Osteoblast (primary cell): ENCODE measurements around the gene NSD2. TPM values are rescaled to one million over a fixed set of nuclear protein-coding genes. Genes with fewer than 3 reads are reported as not detected.

Source experiments
- DNase-seq: peaks from one replicate; pipeline ENCODE4 v3.0.0; 2011; ENCODE audit warnings: low spot score, mixed read lengths; ENCODE audit not compliant: insufficient read length; ENCODE audit errors: missing footprints
- H2AFZ ChIP-seq: 2 replicates; pipeline ENCODE4 v1.6.0; 2011; ENCODE audit warnings: mild to moderate bottlenecking, low read length
- H3K27ac ChIP-seq: 2 replicates; pipeline ENCODE4 v1.5.1; 2011; ENCODE audit warnings: mild to moderate bottlenecking, low read depth, low read length, moderate library complexity
- H3K27me3 ChIP-seq: 2 replicates; pipeline ENCODE4 v1.6.0; 2012; ENCODE audit warnings: mild to moderate bottlenecking, control low read depth, inconsistent platforms, low read length, moderate library complexity; ENCODE audit not compliant: insufficient read depth
- H3K36me3 ChIP-seq: 2 replicates; pipeline ENCODE4 v1.5.1; 2011; ENCODE audit warnings: mild to moderate bottlenecking, low read length, control low read depth, moderate library complexity; ENCODE audit not compliant: insufficient read depth
- H3K4me1 ChIP-seq: 2 replicates; pipeline ENCODE4 v1.5.1; 2011; ENCODE audit warnings: mild to moderate bottlenecking, low read length, control low read depth, moderate library complexity; ENCODE audit not compliant: insufficient read depth
- H3K4me2 ChIP-seq: 2 replicates; pipeline ENCODE4 v1.6.0; 2011; ENCODE audit warnings: mild to moderate bottlenecking, low read length; ENCODE audit not compliant: insufficient read depth
- H3K4me3 ChIP-seq: fragments of 200-600 bp; sonication (generic); 3 replicates; pipeline ENCODE4 v1.5.1; 2012; ENCODE audit warnings: mild to moderate bottlenecking, low read length, inconsistent platforms; ENCODE audit not compliant: insufficient read depth
- H3K79me2 ChIP-seq: 2 replicates; pipeline ENCODE4 v1.6.0; 2012; ENCODE audit warnings: mild to moderate bottlenecking, low read length, control low read depth, inconsistent platforms; ENCODE audit not compliant: insufficient read depth
- H3K9me3 ChIP-seq: 2 replicates; pipeline ENCODE4 v1.5.1; 2011; ENCODE audit warnings: low read depth, low read length, control low read depth
- H4K20me1 ChIP-seq: 2 replicates; pipeline ENCODE4 v1.6.0; 2012; ENCODE audit warnings: mild to moderate bottlenecking, low read length, control low read depth; ENCODE audit not compliant: insufficient read depth
- total RNA-seq: library from RNA; depleted of rRNA; stranded (reverse); fragments of >200 nt; gene quantifications from 2 replicates; pipeline ENCODE4 v1.2.3, GENCODE V29; 2012
- TF ChIP-seq, protein P1 (sequence below): IDR thresholded peaks from 2 replicates; pipeline ENCODE4 v1.5.1; 2011; ENCODE audit warnings: mild to moderate bottlenecking, low read depth, low read length, moderate library complexity; ENCODE audit errors: extremely low read depth

NSD2 gene
- total RNA-seq, 1 donor: 58.6 TPM

DNA sequence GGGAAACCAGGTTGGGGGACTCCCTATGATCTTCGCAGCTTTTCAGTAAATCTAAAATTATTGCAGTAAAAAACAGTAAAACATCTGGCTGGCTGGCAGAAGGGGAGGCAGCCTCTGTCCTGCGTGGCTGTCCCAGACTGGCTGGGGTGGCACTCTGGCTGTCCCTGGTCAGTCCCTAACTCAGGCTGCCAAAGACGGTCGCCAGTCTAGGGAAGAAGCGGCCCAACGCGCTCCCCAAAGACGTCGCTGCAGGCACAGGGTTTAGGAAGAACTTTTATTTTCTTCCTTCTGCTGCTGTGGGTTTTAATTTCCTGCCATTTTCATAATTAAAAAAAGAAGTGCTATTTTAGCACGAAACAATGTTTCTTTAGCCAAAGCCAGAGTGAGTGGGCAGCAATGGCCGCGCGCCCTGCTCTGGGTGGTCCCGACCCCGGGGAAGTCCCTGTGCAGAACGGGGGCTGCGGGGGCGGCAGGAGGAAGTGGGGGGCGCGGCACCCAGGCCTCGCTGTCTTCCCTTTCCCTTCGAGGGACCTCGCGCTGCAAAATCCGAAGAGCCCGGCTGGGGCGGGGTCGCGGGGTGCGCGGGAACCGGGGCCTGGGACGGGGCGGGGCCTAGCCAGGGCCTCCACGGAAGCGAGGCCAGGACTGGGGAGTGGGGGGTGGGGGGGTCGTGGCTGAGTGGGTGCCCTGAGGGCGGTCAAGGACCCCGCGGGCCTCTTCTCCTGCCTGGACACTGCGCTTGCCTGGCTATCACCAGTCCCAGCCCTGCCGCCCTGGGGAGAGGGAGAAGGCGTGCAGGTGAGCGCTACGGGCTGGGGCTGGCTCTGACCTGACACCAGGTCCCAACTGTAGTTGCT, 8.9 kb upstream of the NSD2 start:
- H2AFZ ChIP-seq: peak overlapping the region; percentile 59
- H3K27ac ChIP-seq: no peak overlapping the region
- DNase-seq: peak; percentile 63
- peak overlapping the region; percentile 77 for H3K4me2 ChIP-seq
- peaks cover 5% of the 10 kb centered on the region for H3K27me3 ChIP-seq
- H3K9me3 ChIP-seq: no peaks in the 10 kb centered on the region
- H3K36me3 ChIP-seq: no peaks in the 10 kb centered on the region
- H4K20me1 ChIP-seq: peaks cover 3% of the 10 kb centered on the region
- peak overlapping the region; percentile 61 for H3K4me3 ChIP-seq
- peaks cover 4% of the 10 kb centered on the region for H3K4me1 ChIP-seq
- H3K79me2 ChIP-seq: peaks cover 3% of the 10 kb centered on the region
- TF ChIP-seq, protein P1, sequence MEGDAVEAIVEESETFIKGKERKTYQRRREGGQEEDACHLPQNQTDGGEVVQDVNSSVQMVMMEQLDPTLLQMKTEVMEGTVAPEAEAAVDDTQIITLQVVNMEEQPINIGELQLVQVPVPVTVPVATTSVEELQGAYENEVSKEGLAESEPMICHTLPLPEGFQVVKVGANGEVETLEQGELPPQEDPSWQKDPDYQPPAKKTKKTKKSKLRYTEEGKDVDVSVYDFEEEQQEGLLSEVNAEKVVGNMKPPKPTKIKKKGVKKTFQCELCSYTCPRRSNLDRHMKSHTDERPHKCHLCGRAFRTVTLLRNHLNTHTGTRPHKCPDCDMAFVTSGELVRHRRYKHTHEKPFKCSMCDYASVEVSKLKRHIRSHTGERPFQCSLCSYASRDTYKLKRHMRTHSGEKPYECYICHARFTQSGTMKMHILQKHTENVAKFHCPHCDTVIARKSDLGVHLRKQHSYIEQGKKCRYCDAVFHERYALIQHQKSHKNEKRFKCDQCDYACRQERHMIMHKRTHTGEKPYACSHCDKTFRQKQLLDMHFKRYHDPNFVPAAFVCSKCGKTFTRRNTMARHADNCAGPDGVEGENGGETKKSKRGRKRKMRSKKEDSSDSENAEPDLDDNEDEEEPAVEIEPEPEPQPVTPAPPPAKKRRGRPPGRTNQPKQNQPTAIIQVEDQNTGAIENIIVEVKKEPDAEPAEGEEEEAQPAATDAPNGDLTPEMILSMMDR: no peak

- H3K4me3 ChIP-seq: peak overlapping the region; percentile 61
- peaks cover 2% of the 10 kb centered on the region for H4K20me1 ChIP-seq
- H3K27ac ChIP-seq: no peak overlapping the region
- no peak overlapping the region for H2AFZ ChIP-seq
- peak overlapping the region; percentile 77 for H3K4me2 ChIP-seq
- H3K36me3 ChIP-seq: no peaks in the 10 kb centered on the region
- H3K4me1 ChIP-seq: no peaks in the 10 kb centered on the region
- TF ChIP-seq, protein P1: no peak
- no peaks in the 10 kb centered on the region for H3K9me3 ChIP-seq
- H3K79me2 ChIP-seq: no peaks in the 10 kb centered on the region
- peaks cover 9% of the 10 kb centered on the region for H3K27me3 ChIP-seq
- DNase-seq: no peak
These were observed 8.3 kb upstream of the NSD2 start for GRCh38 chr4:1862961-1863296.

GRCh38 chr4:1863297-1864033, 7.7 kb upstream of the NSD2 start:
- Histone ChIP-seq H3K27me3 (peaks cover 9% of the 10 kb centered on the region), H3K27ac (no peak overlapping the region), H3K36me3 (no peaks in the 10 kb centered on the region), H3K4me3 (no peak overlapping the region), H3K4me1 (no peaks in the 10 kb centered on the region), H2AFZ (no peak overlapping the region), H4K20me1 (no peaks in the 10 kb centered on the region), H3K9me3 (no peaks in the 10 kb centered on the region), H3K4me2 (peak overlapping the region; percentile 77), H3K79me2 (no peaks in the 10 kb centered on the region)
- TF ChIP-seq, protein P1: no peak
- DNase-seq: peak; percentile 66
